ENCODE data around the gene DRC1. TPM values are rescaled to one million over a fixed set of nuclear protein-coding genes. Genes with fewer than 3 reads are reported as not detected.

DRC1 gene
- total and polyA plus RNA-seq, 2 of the 13 experiments (the other 11 are each of a cell fraction or from before 2014, with no cell fraction given): 0.07 TPM; not detected in 1

GRCh38 chr2:26456440-26457250 lies 54.9 kb downstream of the DRC1 start (continued):
- no peak for TF ChIP-seq FOXP4 (CRISPR knock-in tag; IDR thresholded peaks at IDR 0.05)
- TF ChIP-seq MTA3 (CRISPR knock-in tag; IDR thresholded peaks at IDR 0.05): no peak
- TF ChIP-seq ZNF703 (CRISPR knock-in tag; IDR thresholded peaks at IDR 0.05; ENCODE audit: borderline replicate concordance): 0 out of 2 replicates have a peak, but pooled peaks have one; percentile 15
- TF ChIP-seq HDAC2 (CRISPR knock-in tag; IDR thresholded peaks at IDR 0.05): 0 out of 2 replicates have a peak, but pooled peaks have one; percentile 54
- peak; percentile 17; the same call in 1 of the 2 replicates for TF ChIP-seq GFI1 (CRISPR knock-in tag; IDR thresholded peaks at IDR 0.05; ENCODE audit: borderline replicate concordance)
- TF ChIP-seq ZNF646 (CRISPR knock-in tag; IDR thresholded peaks at IDR 0.05): no peak
- TF ChIP-seq ZNF451 (CRISPR knock-in tag; IDR thresholded peaks at IDR 0.05): 0 out of 2 replicates have a peak, but pooled peaks have one; percentile 22
- peak; percentile 78; the same call in 1 of the 2 replicates for TF ChIP-seq RARA (CRISPR knock-in tag; IDR thresholded peaks at IDR 0.05)
- no peak for TF ChIP-seq NFYB (CRISPR knock-in tag; IDR thresholded peaks at IDR 0.05)
- TF ChIP-seq ZBTB49 (CRISPR knock-in tag; IDR thresholded peaks at IDR 0.05; ENCODE audit: borderline replicate concordance): no peak
- peak; percentile 69 to 73; a peak in 3 of 4 replicates for TF ChIP-seq NR2F1 (CRISPR knock-in tag; IDR thresholded peaks at IDR 0.05)
- TF ChIP-seq ZKSCAN5 (CRISPR knock-in tag; IDR thresholded peaks at IDR 0.05): no peak
- no peak for TF ChIP-seq MAFG (CRISPR knock-in tag; IDR thresholded peaks at IDR 0.05)
- 0 out of 2 replicates have a peak, but pooled peaks have one; percentile 14 for TF ChIP-seq BRD4 (CRISPR knock-in tag; IDR thresholded peaks at IDR 0.05)
- TF ChIP-seq HNF4G (IDR thresholded peaks at IDR 0.05; ENCODE audit: borderline replicate concordance, low read depth, low read length): peak; percentile 91
- peak; percentile 86 for TF ChIP-seq HNF4G (CRISPR knock-in tag; IDR thresholded peaks at IDR 0.05; ENCODE audit: borderline replicate concordance, low read depth)
- TF ChIP-seq ZNF790 (CRISPR knock-in tag; IDR thresholded peaks at IDR 0.05; ENCODE audit: borderline replicate concordance): no peak
